Muscle of arm (tissue), 12 donors: ENCODE measurements around the gene CKS1B. TPM values are rescaled to one million over a fixed set of nuclear protein-coding genes. Genes with fewer than 3 reads are reported as not detected.

Experiments
- DNase-seq: peaks from one replicate; pipeline ENCODE4 v3.0.0-alpha.2; 2013
- polyA plus RNA-seq, 12 donors: library from polyadenylated mRNA; unstranded; fragments of 120-200 nt; gene quantifications; one replicate each; pipeline ENCODE4 v1.2.1, GENCODE V29; 2013; ENCODE audit not compliant: insufficient read length in 12 of 12

Gene CKS1B
- polyA plus RNA-seq, 12 donors: 44.1 to 77.4 (median 65.4) TPM; not detected in 1

DNA sequence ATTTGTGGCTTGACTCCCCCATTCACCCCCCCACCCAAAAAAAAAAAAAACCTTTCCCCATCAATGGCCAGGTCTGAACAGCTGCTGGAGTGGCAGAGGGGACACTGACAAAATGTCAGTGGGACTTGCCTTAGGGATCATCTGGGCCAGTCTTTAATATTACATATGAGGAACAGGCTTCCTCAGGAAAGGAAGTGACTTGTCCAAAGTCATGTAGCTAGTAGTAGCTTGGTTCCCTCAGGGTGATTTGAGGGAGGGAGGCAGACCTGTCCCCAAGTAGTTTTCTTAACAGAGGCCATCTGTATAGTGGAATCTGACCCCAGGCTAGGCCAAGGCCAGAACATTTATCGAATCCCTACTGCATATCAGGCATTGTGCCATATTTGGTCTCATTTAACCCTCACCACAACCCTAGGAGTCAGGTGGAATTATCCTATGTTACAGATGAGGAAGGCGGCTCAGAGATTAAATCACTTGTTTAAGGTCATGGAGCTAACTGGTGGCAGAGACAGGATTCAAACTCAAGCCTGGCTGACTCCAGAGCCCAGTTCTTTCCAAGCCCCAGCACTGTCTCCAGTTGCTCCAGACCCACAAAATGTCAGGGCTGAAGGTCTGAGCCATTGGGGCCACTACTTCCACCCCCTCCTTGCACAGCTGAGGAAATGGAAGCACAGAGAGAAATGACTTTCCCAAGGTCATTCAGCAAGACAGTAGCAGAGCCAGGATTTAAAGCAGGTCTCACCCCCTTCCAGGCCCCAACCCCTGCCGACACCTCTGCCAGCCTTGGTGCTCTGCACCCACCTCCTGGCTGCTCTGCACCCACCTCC is 38.5 kb downstream of the CKS1B start:
- no peak for DNase-seq

DNA sequence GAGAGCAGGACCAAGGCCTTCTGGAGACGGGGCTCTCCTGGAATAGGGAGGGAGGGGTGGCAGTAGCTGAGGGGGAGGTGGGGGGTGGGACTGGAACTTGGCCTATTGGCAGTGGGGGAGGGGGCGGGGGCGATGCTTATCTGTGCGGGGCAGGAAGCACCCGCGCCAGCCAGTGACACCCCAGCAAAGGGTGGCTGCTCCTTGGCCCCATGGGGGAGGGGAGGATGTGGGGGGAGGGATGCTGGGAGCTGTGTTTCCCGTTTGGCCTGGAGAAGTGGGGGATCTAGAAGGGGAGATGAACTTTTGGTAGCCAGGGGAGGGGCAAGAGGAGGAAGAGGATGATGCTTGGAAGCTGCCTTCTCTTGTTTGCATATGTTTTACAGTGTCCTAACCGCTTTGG is 39.2 kb downstream of the CKS1B start:
- DNase-seq: no peak

DNA sequence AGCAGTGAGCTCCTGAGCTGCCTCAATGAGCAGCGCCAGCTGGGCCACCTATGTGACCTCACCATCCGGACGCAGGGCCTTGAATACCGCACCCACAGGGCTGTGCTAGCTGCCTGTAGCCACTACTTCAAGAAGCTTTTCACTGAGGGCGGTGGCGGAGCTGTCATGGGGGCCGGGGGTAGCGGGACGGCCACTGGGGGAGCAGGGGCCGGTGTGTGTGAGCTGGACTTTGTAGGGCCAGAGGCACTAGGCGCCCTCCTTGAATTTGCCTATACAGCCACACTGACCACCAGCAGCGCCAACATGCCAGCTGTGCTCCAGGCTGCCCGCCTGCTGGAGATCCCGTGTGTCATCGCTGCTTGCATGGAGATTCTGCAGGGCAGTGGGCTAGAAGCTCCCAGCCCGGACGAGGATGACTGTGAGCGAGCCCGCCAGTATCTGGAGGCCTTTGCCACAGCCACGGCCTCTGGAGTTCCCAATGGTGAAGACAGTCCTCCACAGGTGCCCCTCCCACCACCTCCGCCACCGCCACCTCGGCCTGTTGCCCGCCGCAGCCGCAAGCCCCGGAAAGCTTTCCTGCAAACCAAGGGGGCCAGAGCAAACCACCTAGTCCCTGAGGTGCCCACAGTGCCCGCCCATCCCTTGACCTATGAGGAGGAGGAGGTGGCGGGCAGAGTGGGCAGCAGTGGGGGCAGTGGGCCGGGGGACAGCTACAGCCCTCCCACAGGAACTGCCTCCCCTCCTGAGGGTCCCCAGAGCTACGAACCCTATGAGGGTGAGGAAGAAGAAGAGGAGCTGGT is 40.4 kb downstream of the CKS1B start:
- no peak for DNase-seq

DNA sequence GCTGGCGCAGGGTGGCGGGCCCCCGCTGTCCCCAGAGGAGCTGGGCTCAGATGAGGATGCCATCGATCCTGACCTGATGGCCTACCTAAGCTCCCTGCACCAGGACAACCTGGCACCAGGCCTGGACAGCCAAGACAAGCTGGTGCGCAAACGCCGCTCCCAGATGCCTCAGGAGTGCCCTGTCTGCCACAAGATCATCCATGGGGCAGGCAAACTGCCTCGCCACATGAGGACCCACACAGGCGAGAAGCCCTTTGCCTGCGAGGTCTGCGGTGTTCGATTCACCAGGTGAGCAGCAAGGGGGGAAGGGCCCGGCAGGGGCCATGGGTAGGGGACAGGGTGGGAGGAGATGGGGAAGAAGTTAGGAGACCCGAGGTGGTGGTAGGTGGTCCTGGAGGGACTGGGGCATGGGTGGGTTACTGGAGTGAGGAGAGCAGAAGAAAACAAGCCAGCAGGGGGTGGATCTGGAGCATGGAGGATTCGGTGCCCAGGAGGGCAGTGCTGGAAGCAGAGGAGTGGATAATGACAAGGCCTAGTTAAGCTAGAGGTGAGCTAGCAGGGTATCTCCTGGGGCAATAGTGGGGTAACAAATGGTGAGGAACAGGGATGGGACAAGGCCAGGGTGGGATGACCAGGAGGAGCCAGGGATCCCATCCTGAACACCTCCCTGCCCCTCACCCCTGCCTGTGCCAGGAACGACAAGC is 41.2 kb downstream of the CKS1B start:
- DNase-seq: no peak

- DNase-seq: no peak
These were observed 41.9 kb downstream of the CKS1B start for GRCh38 chr1:155016231-155016831.

DNA sequence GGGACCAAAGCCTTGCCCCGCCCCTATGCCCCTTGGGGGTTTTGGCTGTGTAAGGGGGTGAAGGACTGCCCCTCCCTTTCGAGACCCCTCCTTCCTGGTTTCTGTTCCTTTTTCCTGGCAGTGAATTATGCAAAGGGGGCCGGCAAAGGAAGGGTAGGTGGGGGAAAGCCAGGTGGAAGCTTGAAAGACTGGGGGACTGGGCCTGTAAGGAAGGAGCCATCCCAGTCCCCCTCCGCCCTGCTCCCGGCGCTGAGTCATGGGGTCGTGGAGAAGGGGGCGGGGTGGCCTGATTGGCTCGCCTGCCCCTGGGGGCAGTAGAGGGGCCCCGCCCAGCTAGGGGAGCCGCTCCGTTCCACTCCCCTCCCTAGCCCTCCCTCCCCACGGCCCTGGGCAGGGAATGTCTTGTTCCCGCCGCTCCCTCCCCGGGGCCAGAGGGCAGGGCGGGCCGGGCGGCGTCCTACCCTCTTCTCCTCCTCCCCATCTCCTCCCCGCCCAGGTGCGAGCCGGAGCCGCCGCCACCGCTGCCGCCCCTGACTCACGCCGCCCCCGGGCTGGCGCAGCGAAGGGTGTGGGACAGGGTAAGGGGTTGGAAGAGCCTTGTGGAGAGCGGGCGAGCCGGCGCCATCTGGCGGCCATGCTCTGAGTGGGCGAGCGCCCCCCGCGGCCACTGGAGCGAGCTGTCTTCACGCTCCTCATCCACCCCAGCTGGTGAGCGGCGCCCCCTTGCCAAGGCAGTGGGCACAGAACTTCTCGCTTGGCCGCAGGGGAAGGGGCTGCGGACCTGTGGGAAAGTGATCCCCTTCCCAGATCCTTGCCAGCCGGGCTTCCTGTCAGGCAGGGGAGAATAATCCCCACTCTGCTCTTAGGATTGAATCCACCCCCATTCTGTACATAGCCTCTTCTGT is 42.8 kb downstream of the CKS1B start:
- DNase-seq: peak; percentile 86

DNA sequence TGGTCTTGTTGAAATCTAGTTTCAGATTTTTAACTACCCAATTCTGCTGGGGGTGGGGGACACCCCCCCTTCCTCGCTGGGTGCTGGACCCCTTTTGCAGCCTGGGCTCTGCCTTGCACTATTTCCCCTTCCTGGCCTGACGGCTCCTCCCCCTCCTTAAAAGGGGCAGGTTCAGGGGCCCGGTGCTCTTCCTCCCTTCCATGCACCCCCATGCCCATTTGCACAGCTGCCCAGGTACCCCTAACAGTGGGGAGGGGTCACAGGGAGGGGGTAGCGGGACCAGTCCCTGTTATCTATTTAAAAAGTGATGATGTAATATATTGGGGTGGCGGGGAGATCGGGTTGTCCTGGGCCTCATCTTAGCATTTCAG is 43.5 kb downstream of the CKS1B start:
- DNase-seq: no peak

DNA sequence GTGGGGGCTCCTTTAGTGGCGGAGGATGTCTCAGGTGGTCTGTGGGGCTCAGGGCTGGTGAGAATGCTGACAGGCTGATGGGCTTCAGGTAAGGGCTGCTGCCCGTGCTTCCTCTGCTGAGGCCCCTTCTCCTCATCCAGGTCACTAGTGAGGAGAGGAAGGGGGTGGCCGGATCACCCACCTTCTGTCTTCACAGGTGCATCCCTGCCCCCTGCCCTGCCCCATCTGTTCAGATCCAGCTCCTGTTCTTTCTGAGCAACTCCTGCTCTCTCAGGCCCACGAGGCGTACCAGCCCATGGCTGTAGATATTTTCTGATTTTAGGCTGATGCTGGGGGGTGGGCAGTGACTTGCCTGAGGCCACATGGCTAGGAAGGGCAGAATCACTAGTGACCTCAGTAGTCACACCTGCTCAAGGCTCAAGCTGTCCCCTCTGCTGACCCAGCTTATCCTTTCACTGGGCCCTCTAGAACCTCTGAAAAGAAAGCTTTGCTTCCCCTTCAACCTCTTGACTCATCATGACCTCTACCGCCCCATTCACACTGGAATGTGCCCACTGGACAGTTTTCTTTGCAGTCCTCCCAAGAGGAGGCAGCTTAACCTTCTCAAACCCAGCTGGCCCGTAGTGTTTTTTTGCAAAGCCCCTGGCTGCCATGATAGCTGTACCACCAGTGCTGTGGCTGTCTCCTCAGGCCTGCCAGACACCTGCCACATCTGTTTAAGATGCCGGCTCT is 44.3 kb downstream of the CKS1B start:
- DNase-seq: no peak

- no peak for DNase-seq
These were observed 45.1 kb downstream of the CKS1B start for GRCh38 chr1:155019377-155020245.

DNA sequence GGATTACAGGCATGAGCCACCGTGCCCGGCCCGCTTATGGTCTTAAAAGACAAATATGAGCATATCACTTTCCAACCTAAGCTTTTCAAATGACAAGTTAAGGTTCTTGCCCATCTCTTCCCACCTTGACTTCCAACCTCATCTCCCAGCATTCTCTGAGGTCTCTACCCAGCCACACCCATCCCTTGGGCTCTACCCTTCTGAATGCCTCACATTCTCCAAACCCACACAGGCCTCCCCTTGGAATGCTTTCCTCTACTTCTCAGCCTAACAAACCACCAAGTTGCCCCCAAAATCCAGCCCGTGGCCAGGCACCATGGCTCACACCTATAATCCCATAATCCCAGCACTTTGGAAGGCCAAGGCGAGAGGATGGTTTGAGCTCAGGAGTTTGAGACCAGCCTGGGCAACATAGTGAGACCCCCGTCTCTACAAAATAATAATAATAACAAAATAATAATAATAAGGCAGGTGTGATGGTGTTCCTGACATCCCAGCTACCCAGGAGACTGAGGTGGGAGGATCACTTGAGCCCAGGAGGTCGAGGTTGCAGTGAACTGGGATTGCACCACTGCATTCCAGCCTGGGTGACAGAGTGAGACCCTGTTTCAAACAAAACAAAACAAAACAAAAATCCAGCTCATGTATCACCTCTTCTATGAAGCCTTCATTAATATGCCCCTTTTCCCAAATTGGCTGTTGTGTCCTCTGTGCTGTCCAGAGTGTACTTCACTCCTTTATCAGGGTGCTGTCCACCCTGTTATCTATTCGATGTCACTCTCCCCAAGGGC is 47.9 kb downstream of the CKS1B start:
- no peak for DNase-seq

DNA sequence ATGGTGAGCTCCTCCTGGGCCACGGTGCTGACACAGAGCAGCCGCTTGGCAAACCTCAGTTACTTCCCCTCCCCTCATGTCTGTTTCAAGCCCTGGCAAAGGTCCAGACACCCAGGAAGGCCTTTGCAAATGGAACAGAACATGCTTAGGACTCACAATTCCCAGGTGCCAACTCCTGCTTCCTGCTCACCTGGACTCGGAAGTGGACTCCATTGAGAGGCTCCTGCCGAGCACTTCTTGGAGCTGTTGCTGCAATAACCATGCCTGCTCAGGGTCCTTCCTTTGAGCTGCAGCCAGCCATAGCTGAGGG is 48.4 kb downstream of the CKS1B start:
- DNase-seq: no peak

DNA sequence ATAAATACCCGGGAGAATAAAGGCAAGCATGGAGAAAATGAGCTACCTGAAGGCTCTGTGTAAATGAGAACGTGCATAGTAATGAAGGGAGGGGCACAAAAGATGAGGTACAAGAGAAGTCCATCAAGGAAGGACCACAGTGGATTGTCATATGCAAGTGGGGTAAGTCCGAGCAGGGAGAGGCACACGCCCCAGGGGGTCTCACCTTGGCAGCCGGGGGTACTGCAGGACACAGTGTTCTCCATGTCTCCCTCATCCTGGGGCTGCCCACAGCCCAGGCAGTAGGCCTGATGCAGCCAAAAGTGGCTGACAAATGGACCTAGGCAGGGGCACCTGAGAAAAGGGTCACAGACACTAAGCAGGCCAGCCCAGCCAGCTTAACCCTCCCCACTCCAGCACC is 49.1 kb downstream of the CKS1B start:
- no peak for DNase-seq

GRCh38 chr1:155024315-155024714 is 49.8 kb downstream of the CKS1B start:
- DNase-seq: no peak

- DNase-seq: no peak
These were observed 51.7 kb downstream of the CKS1B start for GRCh38 chr1:155026154-155026553.

- DNase-seq: no peak
These were observed 52.1 kb downstream of the CKS1B start for GRCh38 chr1:155026588-155026987.
